CD4-positive, alpha-beta T cell treated with Interferon alpha-2 for 1 hour (primary cell): ENCODE data around the gene NPFF.

Experiments used
- DNase-seq, 2 donors: peaks; one replicate each; pipeline ENCODE4 v3.0.0-alpha.2; 2020 to 2022

Gene NPFF

GRCh38 chr12:53513712-53514410 lies 6.6 kb upstream of the NPFF start:
- DNase-seq: no peak

DNA sequence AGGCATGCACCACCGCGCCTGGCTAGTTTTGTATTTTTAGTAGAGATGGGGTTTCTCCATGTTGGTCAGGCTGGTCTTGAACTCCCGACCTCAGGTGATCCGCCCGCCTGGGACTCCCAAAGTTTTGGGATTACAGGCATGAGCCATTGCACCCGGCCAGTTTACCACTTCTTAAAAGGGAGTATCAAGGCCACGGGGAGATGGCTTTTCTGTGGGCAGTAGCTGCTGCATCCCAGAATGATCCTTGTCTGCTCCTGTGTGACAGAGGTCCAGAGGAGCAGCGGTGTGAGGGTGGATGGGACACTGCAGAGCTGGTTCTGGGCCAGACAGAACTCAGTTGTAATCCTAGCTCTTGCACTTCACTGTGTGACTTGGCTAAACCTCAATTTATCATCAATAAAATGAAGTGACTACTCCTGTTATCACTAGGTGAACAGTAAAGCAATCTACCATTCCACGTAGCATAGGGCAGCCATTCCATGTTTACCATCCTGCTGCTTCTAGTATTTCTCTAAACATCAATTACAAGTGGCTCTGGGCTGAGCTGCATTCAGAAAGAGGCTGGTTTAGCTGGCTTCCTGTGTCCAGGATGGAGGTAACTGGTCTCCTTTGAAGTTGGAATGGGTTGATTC lies 3.0 kb upstream of the NPFF start:
- DNase-seq: no peak

- DNase-seq: peak; percentile 82 to 87
Measured at GRCh38 chr12:53508534-53509170, 1.4 kb upstream of the NPFF start.

DNA sequence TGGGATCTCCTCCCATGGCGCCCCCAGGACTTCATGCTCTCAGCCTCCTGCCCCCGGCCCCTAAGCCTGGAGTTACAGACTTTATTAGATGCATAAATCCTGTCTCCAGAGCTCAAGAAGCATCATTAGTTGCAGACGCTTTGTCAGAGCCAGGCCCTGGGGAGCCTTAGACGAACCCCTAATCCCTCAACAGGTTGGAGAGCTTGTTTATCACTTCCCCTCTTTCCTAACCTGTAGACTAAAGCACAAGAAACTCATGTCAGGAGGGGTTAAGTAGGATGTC lies 260 bp upstream of the NPFF start:
- no peak for DNase-seq

DNA sequence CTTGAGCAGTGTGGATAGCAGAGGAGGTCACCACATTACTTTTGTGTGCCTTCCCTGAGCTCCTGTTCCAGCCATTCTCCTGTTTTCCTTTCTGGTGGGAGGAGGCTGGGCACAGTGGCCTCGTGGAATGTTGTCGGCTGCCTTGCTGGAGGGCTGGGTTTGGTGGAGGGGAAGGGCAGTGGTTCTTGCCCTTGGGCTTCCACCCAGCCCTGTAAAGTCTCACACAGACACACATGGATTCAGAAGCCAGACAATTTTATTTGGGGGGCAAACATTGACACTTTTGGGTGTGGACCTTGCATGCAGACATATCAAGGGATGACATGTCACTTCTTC lies 866 bp downstream of the NPFF start:
- DNase-seq: no peak

DNA sequence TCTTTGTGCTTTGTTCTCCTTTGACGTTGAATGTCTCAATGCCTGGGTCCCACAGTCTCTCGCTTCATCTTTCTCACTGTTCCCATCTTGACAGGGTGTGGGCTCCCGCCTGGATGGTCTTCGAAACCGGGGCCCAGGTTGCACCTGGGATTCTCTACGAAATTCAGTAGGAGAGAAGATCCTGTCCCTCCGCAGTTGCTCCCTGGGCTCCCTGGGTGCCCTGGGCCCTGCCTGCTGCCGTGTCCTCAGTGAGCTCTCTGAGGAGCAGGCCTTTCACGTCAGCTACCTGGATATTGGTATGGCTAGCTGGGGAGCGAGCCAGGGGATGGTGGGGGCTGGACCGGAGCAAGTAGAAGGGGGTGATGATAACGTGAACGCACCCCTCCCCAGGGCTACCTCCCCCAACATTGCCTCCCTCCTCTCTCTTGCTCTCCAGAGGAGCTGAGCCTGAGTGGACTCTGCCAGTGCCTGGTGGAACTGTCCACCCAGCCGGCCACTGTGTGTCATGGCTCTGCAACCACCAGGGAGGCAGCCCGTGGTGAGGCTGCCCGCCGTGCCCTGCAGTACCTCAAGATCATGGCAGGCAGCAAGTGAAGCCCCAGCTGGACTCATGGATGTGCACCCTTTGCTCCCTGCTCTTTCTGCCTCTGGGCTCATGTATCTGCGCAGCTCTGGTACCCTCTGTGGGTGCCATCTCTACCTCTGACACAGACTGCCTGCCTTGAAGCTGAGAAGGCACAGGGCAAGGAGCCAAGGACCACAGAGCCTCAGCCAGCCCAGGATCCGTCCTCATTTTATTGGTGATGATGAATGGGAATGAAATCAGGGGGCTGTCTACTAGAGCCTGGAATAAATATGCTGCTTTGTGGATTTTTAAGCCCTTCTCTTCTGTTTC lies 1.5 kb downstream of the NPFF start:
- no peak for DNase-seq

GRCh38 chr12:53505086-53505485 lies 2.2 kb downstream of the NPFF start:
- no peak for DNase-seq

GRCh38 chr12:53504004-53504920 lies 3.0 kb downstream of the NPFF start:
- DNase-seq: no peak

DNA sequence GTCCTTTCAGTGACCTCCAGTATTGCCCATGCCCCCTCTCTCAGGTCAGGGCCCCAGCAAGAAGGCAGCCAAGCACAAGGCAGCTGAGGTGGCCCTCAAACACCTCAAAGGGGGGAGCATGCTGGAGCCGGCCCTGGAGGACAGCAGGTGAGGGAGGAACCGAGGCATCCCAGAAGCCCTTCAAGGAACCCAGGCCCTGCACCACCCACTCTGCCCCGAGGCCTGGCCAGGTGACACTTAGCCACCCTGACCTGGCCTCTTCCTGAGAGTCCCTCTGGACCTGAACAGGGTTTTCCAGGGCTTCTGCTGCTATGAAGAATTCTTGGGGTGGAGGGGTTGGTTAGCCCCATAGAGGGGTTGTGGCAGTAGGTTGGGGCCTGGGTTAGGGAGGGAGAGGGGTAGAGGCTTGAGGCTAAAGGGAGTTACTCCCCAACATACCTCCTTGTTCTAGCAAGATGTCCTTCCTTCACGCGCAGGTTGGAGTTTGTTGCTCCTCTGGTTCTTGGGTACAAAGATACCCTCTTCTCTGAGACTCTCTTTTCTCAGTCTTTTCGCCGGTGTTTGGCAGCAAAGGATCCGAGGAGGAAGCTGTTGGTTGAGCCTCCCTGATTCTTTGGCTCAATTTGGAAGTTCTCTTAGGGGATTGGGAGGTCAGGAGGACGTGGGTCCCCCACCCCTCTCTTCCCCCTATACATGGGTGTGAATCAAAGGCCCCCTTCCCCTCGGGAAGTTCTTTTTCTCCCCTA lies 4.1 kb downstream of the NPFF start:
- no peak for DNase-seq

DNA sequence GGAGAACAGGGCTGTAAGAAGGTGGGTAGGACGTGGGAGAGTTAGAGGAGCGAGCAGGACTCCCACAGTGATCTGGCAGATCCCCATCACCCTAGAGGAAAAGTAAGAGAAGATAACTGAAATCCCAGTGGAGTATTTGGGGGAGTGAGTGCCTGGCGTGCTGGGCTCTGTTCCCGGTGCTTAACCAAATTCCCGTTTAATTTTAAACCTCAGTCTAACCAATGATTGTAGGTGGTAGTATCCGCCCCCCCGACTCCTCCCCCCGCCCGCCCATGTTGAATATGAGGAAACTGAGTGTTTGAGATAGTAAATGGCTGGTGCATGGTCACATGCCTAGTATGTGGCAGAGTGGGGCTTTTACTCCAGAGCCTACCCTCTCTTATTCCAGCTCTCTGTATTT lies 5.0 kb downstream of the NPFF start:
- DNase-seq: no peak

GRCh38 chr12:53501615-53502181 lies 5.6 kb downstream of the NPFF start:
- DNase-seq: no peak

DNA sequence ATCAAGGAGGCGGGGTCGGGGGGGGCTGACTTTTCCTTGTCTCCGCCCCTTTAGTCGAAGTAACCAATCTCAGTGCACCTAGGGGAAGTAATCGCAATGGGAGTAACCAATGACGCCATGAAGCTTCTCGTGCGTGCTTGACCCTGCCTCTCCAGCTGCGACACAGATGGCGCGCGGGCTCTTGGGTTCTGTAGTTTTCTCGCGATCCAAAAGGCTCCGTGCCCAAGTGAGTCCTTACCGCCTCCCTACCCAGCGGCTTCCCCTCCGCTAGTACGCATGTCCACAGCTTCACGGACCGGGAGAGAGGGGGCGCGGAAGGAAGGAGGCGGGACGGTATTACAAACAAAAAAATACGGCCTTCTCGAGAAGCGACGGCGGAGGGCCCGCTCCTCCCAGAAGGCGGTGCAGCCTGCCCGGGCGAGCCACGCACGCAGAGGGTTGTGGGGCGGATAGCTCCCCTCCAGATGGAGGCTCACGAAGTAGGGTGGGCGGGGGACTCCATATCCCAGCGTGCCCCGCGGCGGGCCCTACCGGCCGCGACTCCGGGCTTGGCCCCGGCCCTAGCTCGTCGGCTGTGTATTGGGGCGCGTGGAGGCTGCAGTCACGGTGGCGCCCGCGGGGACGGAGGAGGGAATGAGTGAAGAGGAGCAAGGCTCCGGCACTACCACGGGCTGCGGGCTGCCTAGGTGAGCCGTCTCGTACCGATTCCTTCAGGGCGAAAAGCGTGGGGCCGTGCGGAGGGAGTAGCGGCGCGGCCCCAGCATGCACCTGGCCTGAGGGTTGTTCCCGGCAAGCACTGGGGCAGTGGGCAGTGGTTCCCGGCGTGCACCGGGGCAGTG lies 6.3 kb downstream of the NPFF start, which contains the start of gene TARBP2:
TSS of gene TARBP2 (plus strand) at position 508 of the 839 bp plus-strand sequence. CDS start at position 634, 126 bp downstream.
- DNase-seq: peak; percentile 98 to 100

DNA sequence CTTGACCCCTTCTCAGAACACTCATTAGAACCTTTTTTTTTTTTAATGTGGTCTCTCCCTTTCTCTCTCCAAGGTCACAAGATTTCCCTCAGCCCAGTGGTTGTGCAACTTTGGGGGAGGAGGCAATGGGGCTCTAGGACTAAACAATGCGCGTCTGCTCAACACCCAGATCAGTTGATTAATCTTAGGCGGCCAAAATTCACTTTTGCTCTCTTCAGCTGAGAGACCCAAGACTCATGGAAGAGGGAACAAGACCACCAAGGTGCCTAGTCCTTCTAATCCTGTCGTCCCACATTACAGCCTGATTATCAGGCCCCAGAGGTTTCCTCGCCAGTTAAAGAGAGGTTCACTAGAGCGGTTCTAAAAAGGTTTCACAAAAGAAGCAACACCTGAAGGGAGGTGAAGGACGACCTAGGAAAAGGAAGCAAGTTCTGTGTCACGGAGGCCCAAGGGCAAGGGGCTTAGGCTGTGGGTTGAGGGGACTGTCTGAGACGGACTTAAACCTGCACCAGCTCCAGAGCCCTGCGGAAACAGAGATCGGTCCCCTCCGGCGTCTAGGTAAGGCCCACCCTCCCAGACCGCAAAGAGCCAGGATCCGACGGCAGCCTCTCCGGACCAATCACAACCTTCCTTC lies 7.0 kb downstream of the NPFF start:
- peak; percentile 50 to 54 for DNase-seq

GRCh38 chr12:53499266-53500141 lies 7.8 kb downstream of the NPFF start, which contains the start of gene MAP3K12:
TSS of gene MAP3K12 (minus strand) at chr12:53499458. CDS start at chr12:53487391, 12,067 bp downstream.
- DNase-seq: peak; percentile 38 to 64

DNA sequence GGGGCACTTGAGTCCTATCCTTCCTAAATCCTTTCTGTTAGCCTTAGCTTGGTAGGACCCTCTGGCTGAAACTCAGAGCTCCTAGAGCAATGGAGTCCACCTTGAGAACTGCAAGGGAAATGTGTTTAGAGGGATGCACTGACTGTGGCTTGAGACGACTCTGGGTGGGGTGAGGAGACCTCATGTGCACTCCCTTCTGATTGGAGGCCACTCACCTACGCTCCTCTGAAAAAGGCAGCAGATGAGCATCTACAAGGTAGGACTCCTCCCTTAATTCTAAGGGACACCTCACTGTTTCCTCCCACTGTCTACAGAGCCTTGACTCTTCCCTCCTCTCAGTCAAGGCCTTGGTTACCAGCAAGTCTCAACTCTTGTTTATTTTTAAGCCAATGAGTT lies 9.1 kb downstream of the NPFF start:
- no peak for DNase-seq

DNA sequence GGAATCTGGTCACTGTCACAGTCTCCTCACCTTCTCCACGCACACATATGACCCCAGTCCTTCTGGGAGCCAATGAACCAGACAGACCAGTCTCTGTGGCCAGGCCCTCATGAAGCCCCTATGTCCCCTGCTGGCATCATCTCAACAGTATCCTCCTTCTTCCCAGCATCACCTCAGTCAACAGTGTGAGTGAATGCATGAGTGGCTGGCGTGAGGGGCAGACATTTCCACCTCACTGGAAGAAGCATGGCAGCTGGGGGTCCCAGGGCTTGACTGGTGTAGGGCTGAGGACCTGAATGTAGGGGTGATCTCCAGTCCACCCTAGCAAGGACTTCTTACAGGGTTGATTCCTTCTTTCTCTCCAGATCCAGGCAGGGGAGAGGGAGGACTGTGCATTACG lies 9.8 kb downstream of the NPFF start:
- DNase-seq: no peak

GRCh38 chr12:53496752-53497032 lies 10.6 kb downstream of the NPFF start:
- no peak for DNase-seq

DNA sequence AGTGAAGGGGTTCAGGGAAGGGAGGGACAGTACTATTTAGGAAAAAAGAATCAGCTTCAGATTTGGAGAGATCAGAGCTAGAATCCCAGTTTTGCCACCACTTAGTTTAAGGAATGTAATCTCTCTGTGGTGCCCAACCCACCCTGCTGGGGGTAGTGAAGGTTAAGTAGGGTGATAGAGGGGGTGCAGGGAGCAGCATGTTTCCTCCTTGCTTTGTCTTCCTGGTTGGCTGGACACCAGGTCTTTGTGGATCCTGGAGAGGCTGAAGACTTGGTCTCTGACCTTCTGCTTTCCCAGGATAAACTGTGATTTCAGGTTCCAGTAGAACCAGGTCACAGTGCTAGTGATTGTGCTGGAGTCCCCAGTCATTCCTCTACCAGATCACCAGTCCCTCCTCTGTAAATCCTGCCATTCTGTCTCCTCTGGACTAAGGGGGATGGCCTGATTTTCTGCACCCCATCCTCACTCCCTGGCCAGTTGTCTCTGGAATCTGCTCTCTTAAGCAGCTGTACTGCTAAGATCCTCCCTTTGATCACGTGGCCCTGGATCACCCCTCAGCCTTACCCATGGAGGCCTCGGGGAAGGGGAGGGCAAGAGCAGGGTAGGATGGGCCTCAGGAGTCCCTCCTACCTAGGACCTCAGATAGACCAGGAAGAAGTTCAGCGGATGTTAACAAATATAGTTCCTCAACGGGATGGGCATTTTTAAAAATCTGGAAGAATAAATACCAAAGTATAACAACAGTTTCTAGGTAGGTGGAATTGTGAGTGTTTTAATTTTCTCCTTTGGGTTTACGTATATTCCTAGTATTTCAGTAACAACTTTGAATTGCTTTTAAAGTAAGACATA lies 11.2 kb downstream of the NPFF start:
- DNase-seq: no peak
